ENCODE measurements around the gene PTPRK. TPM values are rescaled to one million over a fixed set of nuclear protein-coding genes. Genes with fewer than 3 reads are reported as not detected.

Gene PTPRK
- total and polyA plus RNA-seq, 2 of the 13 experiments (the other 11 are each of a cell fraction or from before 2014, with no cell fraction given), result 43.6 to 98.3 TPM

DNA sequence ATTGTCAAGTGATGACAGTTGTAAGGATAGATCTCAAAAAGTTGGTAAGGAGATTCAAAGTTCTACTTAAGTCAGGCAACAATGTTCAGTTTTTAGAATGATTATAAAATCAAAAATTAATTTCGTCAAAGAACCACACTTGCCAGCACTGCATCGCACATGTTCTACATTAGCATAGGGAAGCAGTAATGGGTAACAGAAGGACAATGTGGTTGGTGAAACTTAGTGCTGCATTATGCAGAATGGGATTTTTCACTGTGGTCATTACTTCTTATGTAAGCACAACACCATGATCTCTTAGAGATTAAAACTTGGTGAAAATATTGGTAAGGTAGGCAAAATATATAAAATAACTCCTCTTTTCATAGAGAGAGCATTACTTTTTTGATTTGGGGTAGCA is 445.8 kb downstream of the PTPRK start:
- no peak overlapping the region for H3K27ac ChIP-seq (ENCODE audit: extremely low read length, insufficient read depth, low read length)
- no peaks in the 10 kb centered on the region for H3K4me1 ChIP-seq (ENCODE audit: insufficient read depth, low read length)
- H2AFZ ChIP-seq (ENCODE audit: low read length), result no peak overlapping the region
- CTCF ChIA-PET (ENCODE audit: low intra/inter-chr PET ratio, low total read pairs), result no interaction called here
- no peaks in the 10 kb centered on the region for H3K27me3 ChIP-seq (ENCODE audit: control insufficient read depth in 1 of 2, insufficient read depth in 2 of 2, low read length in 2 of 2)
- 98% methylated on average over 2 of the region's 2 CpGs for WGBS (ENCODE audit: low lambda C conversion rate)
- H3K9ac ChIP-seq (ENCODE audit: insufficient read depth, low read depth, low read length), result no peak overlapping the region
- H3K36me3 ChIP-seq (replicated peaks in 1 of 2; ENCODE audit: control insufficient read depth in 1 of 2, insufficient read depth in 2 of 2, low read length in 2 of 2), result peaks cover 6 to 52% of the 10 kb centered on the region in 2 experiments
- no peak overlapping the region for H3K4me2 ChIP-seq (ENCODE audit: low read depth, low read length)
- intact Hi-C loops (cut with micrococcal nuclease; ENCODE audit: unreplicated experiment), result no loop called here
- FAIRE-seq (no peak), DNase-seq (ENCODE audit: low spot score) (no peak), ATAC-seq (no peak)
- no peaks in the 10 kb centered on the region for H3K9me3 ChIP-seq (ENCODE audit: low read length)
- H3K79me2 ChIP-seq (ENCODE audit: insufficient read depth, low read length), result no peaks in the 10 kb centered on the region
- BruUV-seq (replicated peaks), result no TSS peak
- no peaks in the 10 kb centered on the region for H4K20me1 ChIP-seq (ENCODE audit: insufficient read depth, low read length)
- in situ Hi-C loops (cut with HindIII; ENCODE audit: extremely low pct_ligation_motif_present, low pct_unique_long_range_greater_than_20kb), result no loop called here
- no peak overlapping the region for H3K4me3 ChIP-seq (replicated peaks in 1 of 3; ENCODE audit: insufficient read depth in 1 of 3, low read depth in 2 of 3, low read length in 3 of 3)
- TF ChIP-seq MTA3 (CRISPR knock-in tag; IDR thresholded peaks at IDR 0.05), result no peak
- TF ChIP-seq MYC (CRISPR knock-in tag; IDR thresholded peaks at IDR 0.05; ENCODE audit: borderline replicate concordance), result no peak
- TF ChIP-seq ZNF713 (CRISPR knock-in tag; IDR thresholded peaks at IDR 0.05), result no peak
- no peak for TF ChIP-seq ISX (CRISPR knock-in tag; conservative IDR thresholded peaks at IDR 0.05)
- no peak for TF ChIP-seq NAIF1 (CRISPR knock-in tag; IDR thresholded peaks at IDR 0.05; ENCODE audit: borderline replicate concordance)
- no peak for TF ChIP-seq HMG20B (CRISPR knock-in tag; conservative IDR thresholded peaks at IDR 0.05)
- no peak for TF ChIP-seq EEA1 (CRISPR knock-in tag; IDR thresholded peaks at IDR 0.05; ENCODE audit: borderline replicate concordance)
- no peak for TF ChIP-seq CBFB (CRISPR knock-in tag; IDR thresholded peaks at IDR 0.05)
- no peak for TF ChIP-seq LRRFIP1 (CRISPR knock-in tag; conservative IDR thresholded peaks at IDR 0.05)
- no peak for TF ChIP-seq STAG1 (CRISPR knock-in tag; IDR thresholded peaks at IDR 0.05)
- TF ChIP-seq HIVEP1 (CRISPR knock-in tag; IDR thresholded peaks at IDR 0.05), result no peak
- TF ChIP-seq ZNF280B (CRISPR knock-in tag; IDR thresholded peaks at IDR 0.05; ENCODE audit: borderline replicate concordance), result no peak
- TF ChIP-seq, protein P1, sequence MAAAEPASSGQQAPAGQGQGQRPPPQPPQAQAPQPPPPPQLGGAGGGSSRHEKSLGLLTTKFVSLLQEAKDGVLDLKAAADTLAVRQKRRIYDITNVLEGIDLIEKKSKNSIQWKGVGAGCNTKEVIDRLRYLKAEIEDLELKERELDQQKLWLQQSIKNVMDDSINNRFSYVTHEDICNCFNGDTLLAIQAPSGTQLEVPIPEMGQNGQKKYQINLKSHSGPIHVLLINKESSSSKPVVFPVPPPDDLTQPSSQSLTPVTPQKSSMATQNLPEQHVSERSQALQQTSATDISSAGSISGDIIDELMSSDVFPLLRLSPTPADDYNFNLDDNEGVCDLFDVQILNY (CRISPR knock-in tag; conservative IDR thresholded peaks at IDR 0.05), result no peak
- TF ChIP-seq ZNF350 (CRISPR knock-in tag; IDR thresholded peaks at IDR 0.05; ENCODE audit: borderline replicate concordance, low read depth), result no peak
- no peak for TF ChIP-seq SMARCC2 (IDR thresholded peaks at IDR 0.05)
- TF ChIP-seq ZKSCAN5 (CRISPR knock-in tag; IDR thresholded peaks at IDR 0.05), result no peak
- no peak for TF ChIP-seq HOXA5 (CRISPR knock-in tag; IDR thresholded peaks at IDR 0.05)
- TF ChIP-seq CBX5 (CRISPR knock-in tag; IDR thresholded peaks at IDR 0.05; ENCODE audit: borderline replicate concordance), result no peak
- no peak for TF ChIP-seq ZNF619 (CRISPR knock-in tag; IDR thresholded peaks at IDR 0.05)
- POLR2A ChIA-PET, result no interaction called here

All from HepG2 (cell line).